Dermis blood vessel endothelial cell (primary cell): Measurements from ENCODE around the gene AHSA1. TPM values are rescaled to one million over a fixed set of nuclear protein-coding genes. Genes with fewer than 3 reads are reported as not detected.

Experiments
- DNase-seq: peaks from one replicate; pipeline ENCODE4 v3.0.0; 2010
- total RNA-seq: library from RNA; depleted of rRNA; stranded (reverse); fragments of >200 nt; gene quantifications from 2 replicates; pipeline ENCODE4 v1.2.3, GENCODE V29; 2014

The AHSA1 gene
- total RNA-seq, 1 donor from 2014 or later = 106 TPM

DNA sequence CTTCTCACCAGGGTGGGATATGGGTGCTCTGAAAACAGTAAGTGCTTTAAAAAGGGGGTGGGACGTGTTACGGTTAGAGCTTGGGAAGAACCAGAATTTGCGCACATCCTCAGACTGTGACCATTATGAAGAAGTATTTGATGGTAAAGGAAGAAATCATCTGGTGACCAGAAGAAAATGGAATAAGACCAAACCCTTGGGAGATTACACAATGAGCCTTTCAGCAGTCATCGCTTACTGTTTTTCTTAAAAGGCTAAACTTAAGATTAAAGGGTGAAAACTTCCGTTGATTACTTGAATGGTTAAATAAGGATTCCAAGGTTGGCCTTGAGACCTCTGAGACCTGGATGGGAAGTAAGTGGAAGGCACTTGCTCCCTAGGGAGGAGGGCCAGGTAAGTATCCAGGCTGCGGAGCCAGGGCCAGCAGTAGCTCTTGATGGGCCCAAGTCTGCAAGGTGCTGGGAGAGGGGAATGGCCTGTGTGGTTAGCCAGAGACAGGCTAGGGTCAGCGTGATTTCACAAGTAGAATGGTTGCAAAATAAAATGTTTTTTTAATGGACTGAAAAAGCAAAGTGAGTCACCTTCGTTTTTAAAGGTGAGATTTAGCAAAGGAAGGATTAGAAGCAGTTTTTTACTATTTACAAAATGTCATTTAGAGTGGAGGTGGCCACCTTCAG is 53.7 kb downstream of the AHSA1 start:
- no peak for DNase-seq

DNA sequence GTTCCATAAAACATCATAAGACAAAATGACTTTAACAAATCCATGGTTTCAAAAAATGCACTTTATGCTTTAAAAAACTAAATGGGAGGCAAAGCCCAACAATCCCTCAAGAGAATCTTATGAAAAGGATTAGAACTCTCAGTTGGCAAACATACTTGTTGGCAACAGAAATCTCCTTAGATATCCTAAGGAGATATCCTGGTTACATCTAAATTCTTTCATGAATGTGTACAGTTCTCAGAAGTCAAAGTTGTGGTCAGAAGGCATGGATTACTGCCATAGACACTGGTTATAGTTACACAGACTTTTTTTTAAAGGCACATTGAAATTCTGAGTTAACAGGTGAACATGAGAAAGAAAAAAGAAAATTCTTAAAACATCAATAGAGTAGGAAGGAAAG is 58.2 kb downstream of the AHSA1 start:
- no peak for DNase-seq

Other genes with a start within 250 kb of the AHSA1 start
- 0.05 TPM in 1 of 2 replicates, not detected in the other for gene NGB, start 186.9 kb upstream of the AHSA1 start, total RNA-seq
- gene POMT2, start 137.2 kb upstream of the AHSA1 start, total RNA-seq = 8.5 and 14.7 TPM in 2 replicates
- 31.3 and 34.2 TPM in 2 replicates for gene GSTZ1, start 137.1 kb upstream of the AHSA1 start, total RNA-seq
- gene TMED8, start 81.0 kb upstream of the AHSA1 start, total RNA-seq = 11.2 and 12.9 TPM in 2 replicates
- 0.88 and 1.0 TPM in 2 replicates for gene SAMD15, start 80.7 kb upstream of the AHSA1 start, total RNA-seq
- gene NOXRED1, start 34.6 kb upstream of the AHSA1 start, total RNA-seq = under 0.01 TPM in 1 of 2 replicates, not detected in the other
- 34.1 and 38.1 TPM in 2 replicates for gene VIPAS39, start 492 bp upstream of the AHSA1 start, total RNA-seq
- 0.14 and 0.17 TPM in 2 replicates for gene ISM2, start 40.7 kb downstream of the AHSA1 start, total RNA-seq
- gene SPTLC2, start 158.5 kb downstream of the AHSA1 start, total RNA-seq = 104 and 143 TPM in 2 replicates
- gene ALKBH1, start 249.9 kb downstream of the AHSA1 start, total RNA-seq = 12.0 and 14.1 TPM in 2 replicates